ENCODE measurements around the gene BICC1. TPM values are rescaled to one million over a fixed set of nuclear protein-coding genes. Genes with fewer than 3 reads are reported as not detected.

Gene BICC1
- total RNA-seq, 4 donors from 2014 or later = 1.3 to 29.7 (median 17.5) TPM

- Histone ChIP-seq H3K4me1 (no peaks in the 10 kb centered on the region), H3K27me3 (no peaks in the 10 kb centered on the region), H3K27ac (no peak overlapping the region), H3K4me3 (no peak overlapping the region), H3K9me3 (no peaks in the 10 kb centered on the region), H3K36me3 (no peaks in the 10 kb centered on the region)
- TF ChIP-seq CTCF (IDR thresholded peaks at IDR 0.05) = no peak
- no peak for TF ChIP-seq POLR2A (IDR thresholded peaks at IDR 0.05)
- intact Hi-C loops (cut with DNase I; ENCODE audit: low total_unique reads) = no loop called here
- DNase-seq = no peak
Observed at GRCh38 chr10:58836176-58836700, 323.6 kb downstream of the BICC1 start.

- no peaks in the 10 kb centered on the region for H3K4me1 ChIP-seq
- no peak overlapping the region for H3K4me3 ChIP-seq
- TF ChIP-seq POLR2A (IDR thresholded peaks at IDR 0.05) = no peak
- TF ChIP-seq CTCF (IDR thresholded peaks at IDR 0.05) = no peak
- no peaks in the 10 kb centered on the region for H3K9me3 ChIP-seq
- no peak overlapping the region for H3K27ac ChIP-seq
- DNase-seq = no peak
- no peaks in the 10 kb centered on the region for H3K27me3 ChIP-seq
- intact Hi-C loops (cut with DNase I; ENCODE audit: low total_unique reads) = no loop called here
- H3K36me3 ChIP-seq = no peaks in the 10 kb centered on the region
Observed at GRCh38 chr10:58836991-58837575, 324.4 kb downstream of the BICC1 start.

- no peaks in the 10 kb centered on the region for H3K9me3 ChIP-seq
- H3K27ac ChIP-seq = no peak overlapping the region
- no peak overlapping the region for H3K4me3 ChIP-seq
- TF ChIP-seq CTCF (IDR thresholded peaks at IDR 0.05) = no peak
- TF ChIP-seq POLR2A (IDR thresholded peaks at IDR 0.05) = no peak
- intact Hi-C loops (cut with DNase I; ENCODE audit: low total_unique reads) = no loop called here
- no peak for DNase-seq
- H3K4me1 ChIP-seq = no peaks in the 10 kb centered on the region
- no peaks in the 10 kb centered on the region for H3K36me3 ChIP-seq
- H3K27me3 ChIP-seq = no peaks in the 10 kb centered on the region
Observed at GRCh38 chr10:58837826-58838225, 325.2 kb downstream of the BICC1 start.

GRCh38 chr10:58838561-58839208 is 326.0 kb downstream of the BICC1 start:
- no peak for DNase-seq
- TF ChIP-seq CTCF (IDR thresholded peaks at IDR 0.05) (no peak), POLR2A (IDR thresholded peaks at IDR 0.05) (no peak)
- intact Hi-C loops (cut with DNase I; ENCODE audit: low total_unique reads) = no loop called here

GRCh38 chr10:58839771-58840170 is 327.1 kb downstream of the BICC1 start:
- Histone ChIP-seq H3K27ac (no peak overlapping the region), H3K4me3 (no peak overlapping the region), H3K36me3 (no peaks in the 10 kb centered on the region), H3K4me1 (no peaks in the 10 kb centered on the region), H3K27me3 (no peaks in the 10 kb centered on the region), H3K9me3 (no peaks in the 10 kb centered on the region)
- no peak for TF ChIP-seq POLR2A (IDR thresholded peaks at IDR 0.05)
- TF ChIP-seq CTCF (IDR thresholded peaks at IDR 0.05) = no peak
- intact Hi-C loops (cut with DNase I; ENCODE audit: low total_unique reads) = no loop called here
- no peak for DNase-seq

More at GRCh38 chr10:58838561-58839208, 326.0 kb downstream of the BICC1 start:
- Histone ChIP-seq H3K9me3 (no peaks in the 10 kb centered on the region), H3K36me3 (no peaks in the 10 kb centered on the region), H3K4me1 (no peaks in the 10 kb centered on the region), H3K4me3 (no peak overlapping the region), H3K27ac (no peak overlapping the region), H3K27me3 (no peaks in the 10 kb centered on the region)
